HL-60 (cell line): Measurements from ENCODE around the gene SLC22A17.

Experiments used
- DNase-seq, 2 experiments: peaks; one replicate each; pipeline ENCODE4 v3.0.0-alpha.2; 2010 to 2020; ENCODE audit warnings: low read depth in 1 of 2, low spot score in 1 of 2
- H3K27ac ChIP-seq: fragments of 250-450 bp; sonication (Bioruptor Pico); replicated peaks from 2 replicates; pipeline ENCODE4 v1.5.1; 2020; ENCODE audit warnings: mild to moderate bottlenecking, moderate library complexity
- H3K27me3 ChIP-seq: fragments of 250-450 bp; sonication (Bioruptor Pico); 2 replicates; pipeline ENCODE4 v1.5.1; 2021; ENCODE audit warnings: mild to moderate bottlenecking, moderate library complexity; ENCODE audit not compliant: insufficient read depth, poor library complexity, severe bottlenecking
- H3K4me3 ChIP-seq: replicated peaks from 2 replicates; pipeline ENCODE4 v1.5.1; 2011; ENCODE audit warnings: mild to moderate bottlenecking, control low read depth, low read length; ENCODE audit not compliant: insufficient read depth
- GABPA ChIP-seq: IDR thresholded peaks from 2 replicates; pipeline ENCODE4 v1.6.1; 2012; ENCODE audit warnings: low read depth
- POLR2AphosphoS5 ChIP-seq: IDR thresholded peaks from 2 replicates; pipeline ENCODE4 v1.6.1; 2012; ENCODE audit warnings: low read depth
- SPI1 ChIP-seq: IDR thresholded peaks from 2 replicates; pipeline ENCODE4 v1.6.1; 2012; ENCODE audit warnings: low read depth, mild to moderate bottlenecking, borderline replicate concordance
- TF ChIP-seq, protein P1 (sequence below): IDR thresholded peaks from one replicate; pipeline ENCODE4 v1.5.1; 2011; ENCODE audit warnings: low read length, control low read depth, inconsistent platforms; ENCODE audit not compliant: insufficient read depth
- TF ChIP-seq, protein P2 (sequence below): IDR thresholded peaks from 2 replicates; pipeline ENCODE4 v1.6.1; 2012; ENCODE audit warnings: low read depth; ENCODE audit not compliant: insufficient replicate concordance

SLC22A17 gene

DNA sequence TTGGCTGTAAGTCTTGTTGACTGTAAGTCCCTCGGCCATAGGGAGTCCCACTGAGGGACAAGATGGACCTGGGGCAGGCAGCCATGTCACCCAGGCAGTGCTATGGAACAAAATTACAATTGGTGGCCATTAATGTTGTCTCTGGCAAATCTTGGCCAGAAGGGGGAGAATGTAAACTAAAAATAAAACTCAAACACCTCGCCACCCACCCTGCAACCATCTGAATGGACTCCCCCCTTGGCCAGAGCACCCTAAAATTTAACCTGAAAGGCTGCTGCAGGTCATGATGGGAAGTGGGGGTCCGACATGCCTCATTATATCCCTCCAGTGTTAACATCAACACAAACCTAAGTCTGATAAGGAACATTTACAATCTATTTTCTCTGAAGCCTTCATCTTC lies 8.2 kb downstream of the SLC22A17 start:
- no peak for TF ChIP-seq GABPA
- TF ChIP-seq, protein P1, sequence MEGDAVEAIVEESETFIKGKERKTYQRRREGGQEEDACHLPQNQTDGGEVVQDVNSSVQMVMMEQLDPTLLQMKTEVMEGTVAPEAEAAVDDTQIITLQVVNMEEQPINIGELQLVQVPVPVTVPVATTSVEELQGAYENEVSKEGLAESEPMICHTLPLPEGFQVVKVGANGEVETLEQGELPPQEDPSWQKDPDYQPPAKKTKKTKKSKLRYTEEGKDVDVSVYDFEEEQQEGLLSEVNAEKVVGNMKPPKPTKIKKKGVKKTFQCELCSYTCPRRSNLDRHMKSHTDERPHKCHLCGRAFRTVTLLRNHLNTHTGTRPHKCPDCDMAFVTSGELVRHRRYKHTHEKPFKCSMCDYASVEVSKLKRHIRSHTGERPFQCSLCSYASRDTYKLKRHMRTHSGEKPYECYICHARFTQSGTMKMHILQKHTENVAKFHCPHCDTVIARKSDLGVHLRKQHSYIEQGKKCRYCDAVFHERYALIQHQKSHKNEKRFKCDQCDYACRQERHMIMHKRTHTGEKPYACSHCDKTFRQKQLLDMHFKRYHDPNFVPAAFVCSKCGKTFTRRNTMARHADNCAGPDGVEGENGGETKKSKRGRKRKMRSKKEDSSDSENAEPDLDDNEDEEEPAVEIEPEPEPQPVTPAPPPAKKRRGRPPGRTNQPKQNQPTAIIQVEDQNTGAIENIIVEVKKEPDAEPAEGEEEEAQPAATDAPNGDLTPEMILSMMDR = no peak
- no peak for TF ChIP-seq SPI1
- no peak for TF ChIP-seq POLR2AphosphoS5
- TF ChIP-seq, protein P2, sequence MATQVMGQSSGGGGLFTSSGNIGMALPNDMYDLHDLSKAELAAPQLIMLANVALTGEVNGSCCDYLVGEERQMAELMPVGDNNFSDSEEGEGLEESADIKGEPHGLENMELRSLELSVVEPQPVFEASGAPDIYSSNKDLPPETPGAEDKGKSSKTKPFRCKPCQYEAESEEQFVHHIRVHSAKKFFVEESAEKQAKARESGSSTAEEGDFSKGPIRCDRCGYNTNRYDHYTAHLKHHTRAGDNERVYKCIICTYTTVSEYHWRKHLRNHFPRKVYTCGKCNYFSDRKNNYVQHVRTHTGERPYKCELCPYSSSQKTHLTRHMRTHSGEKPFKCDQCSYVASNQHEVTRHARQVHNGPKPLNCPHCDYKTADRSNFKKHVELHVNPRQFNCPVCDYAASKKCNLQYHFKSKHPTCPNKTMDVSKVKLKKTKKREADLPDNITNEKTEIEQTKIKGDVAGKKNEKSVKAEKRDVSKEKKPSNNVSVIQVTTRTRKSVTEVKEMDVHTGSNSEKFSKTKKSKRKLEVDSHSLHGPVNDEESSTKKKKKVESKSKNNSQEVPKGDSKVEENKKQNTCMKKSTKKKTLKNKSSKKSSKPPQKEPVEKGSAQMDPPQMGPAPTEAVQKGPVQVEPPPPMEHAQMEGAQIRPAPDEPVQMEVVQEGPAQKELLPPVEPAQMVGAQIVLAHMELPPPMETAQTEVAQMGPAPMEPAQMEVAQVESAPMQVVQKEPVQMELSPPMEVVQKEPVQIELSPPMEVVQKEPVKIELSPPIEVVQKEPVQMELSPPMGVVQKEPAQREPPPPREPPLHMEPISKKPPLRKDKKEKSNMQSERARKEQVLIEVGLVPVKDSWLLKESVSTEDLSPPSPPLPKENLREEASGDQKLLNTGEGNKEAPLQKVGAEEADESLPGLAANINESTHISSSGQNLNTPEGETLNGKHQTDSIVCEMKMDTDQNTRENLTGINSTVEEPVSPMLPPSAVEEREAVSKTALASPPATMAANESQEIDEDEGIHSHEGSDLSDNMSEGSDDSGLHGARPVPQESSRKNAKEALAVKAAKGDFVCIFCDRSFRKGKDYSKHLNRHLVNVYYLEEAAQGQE = no peak
- no peak for DNase-seq
- H3K27me3 ChIP-seq = no peaks in the 10 kb centered on the region

DNA sequence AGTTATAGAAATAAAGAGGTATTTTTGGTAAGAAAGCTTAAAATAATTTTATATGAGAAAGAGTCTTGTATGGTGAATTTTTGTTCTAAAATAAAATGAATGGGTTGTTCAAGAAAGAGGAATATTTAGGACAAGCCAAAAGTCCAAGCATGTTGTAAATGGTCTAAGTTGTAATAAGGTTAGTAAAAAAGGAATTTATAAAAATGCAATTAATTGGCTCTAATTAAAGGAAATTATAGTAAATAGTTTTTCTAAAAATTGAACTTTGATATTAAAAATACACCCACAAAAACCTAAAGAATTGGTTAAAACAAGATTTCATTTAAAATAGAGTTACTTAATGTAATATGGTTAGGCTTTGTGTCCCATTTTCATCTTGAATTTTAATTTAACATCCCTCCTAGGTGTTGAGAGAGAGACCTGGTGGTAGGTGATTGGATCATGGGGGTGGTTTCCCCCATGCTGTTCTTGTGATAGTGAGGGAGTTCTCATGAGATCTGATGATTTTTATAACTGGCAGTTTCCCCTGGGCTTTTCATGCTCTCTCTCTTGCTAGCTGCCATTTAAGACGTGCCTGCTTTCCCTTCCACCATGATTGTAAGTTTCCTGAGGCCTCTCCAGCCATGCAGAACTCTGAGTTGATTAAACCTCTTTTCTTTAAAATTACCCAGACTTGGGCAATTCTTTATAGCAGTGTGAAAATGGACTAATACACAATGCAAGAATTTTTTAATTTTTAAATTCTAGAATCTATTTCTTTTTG lies 13.0 kb downstream of the SLC22A17 start:
- TF ChIP-seq, protein P1 = no peak
- no peak for TF ChIP-seq SPI1
- TF ChIP-seq, protein P2 = no peak
- TF ChIP-seq POLR2AphosphoS5 = no peak
- no peak for TF ChIP-seq GABPA
- Histone ChIP-seq H3K4me3 (no peak overlapping the region), H3K27me3 (no peaks in the 10 kb centered on the region), H3K27ac (no peak overlapping the region)
- DNase-seq = no peak

More for the DNA sequence above, 8.2 kb downstream of the SLC22A17 start:
- H3K27ac ChIP-seq = no peak overlapping the region
- H3K4me3 ChIP-seq = no peak overlapping the region

DNA sequence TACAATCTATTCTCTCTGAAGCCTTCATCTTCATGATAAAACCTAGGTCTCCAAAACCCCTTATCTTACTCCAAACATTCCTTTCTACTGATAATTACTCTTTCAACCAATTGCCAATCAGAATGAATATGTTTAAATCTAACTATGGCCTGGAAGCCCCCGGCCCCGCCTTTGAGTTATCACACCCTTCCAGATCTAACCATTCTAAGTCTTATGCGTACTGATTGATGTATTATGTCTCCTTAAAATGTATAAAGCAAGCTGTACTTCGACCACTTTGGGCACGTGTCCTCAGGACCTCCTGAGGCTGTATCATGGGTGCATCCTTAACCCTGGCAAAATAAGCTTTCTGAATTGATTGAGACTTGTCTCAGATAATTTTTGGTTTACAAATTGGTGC lies 17.1 kb downstream of the SLC22A17 start:
- TF ChIP-seq, protein P1 = no peak
- TF ChIP-seq POLR2AphosphoS5 (no peak), SPI1 (no peak)
- no peaks in the 10 kb centered on the region for H3K27me3 ChIP-seq
- no peak overlapping the region for H3K4me3 ChIP-seq
- H3K27ac ChIP-seq = no peak overlapping the region
- no peak for DNase-seq
